ENCODE measurements around the gene PTPRT. TPM values are rescaled to one million over a fixed set of nuclear protein-coding genes. Genes with fewer than 3 reads are reported as not detected.

PTPRT gene
- total RNA-seq, 1 experiment from 2014 or later, result not detected

GRCh38 chr20:42392442-42392841 lies 797.3 kb downstream of the PTPRT start:
- intact Hi-C loops (cut with micrococcal nuclease; ENCODE audit: unreplicated experiment), result no loop called here
- no peaks in the 10 kb centered on the region for H3K27me3 ChIP-seq (replicated peaks; ENCODE audit: insufficient read depth, low read depth, low read length, poor library complexity)
- CTCF ChIA-PET, result no interaction called here

GRCh38 chr20:42391807-42392206 lies 797.9 kb downstream of the PTPRT start:
- POLR2A ChIA-PET (ENCODE audit: low non-redundant PET), result no interaction called here

More at GRCh38 chr20:42392442-42392841, 797.3 kb downstream of the PTPRT start:
- Histone ChIP-seq H3K9me3 (ENCODE audit: low read depth, low read length, poor library complexity, severe bottlenecking) (no peaks in the 10 kb centered on the region), H3K36me3 (ENCODE audit: insufficient read depth, low read length, poor library complexity, severe bottlenecking) (no peaks in the 10 kb centered on the region), H3K27ac (ENCODE audit: low read depth, low read length, poor library complexity, severe bottlenecking) (no peak overlapping the region), H3K4me3 (ENCODE audit: low read depth, low read length, poor library complexity, severe bottlenecking) (no peak overlapping the region), H3K4me1 (ENCODE audit: insufficient read depth, low read length, poor library complexity, severe bottlenecking) (no peaks in the 10 kb centered on the region)
- POLR2A ChIA-PET (ENCODE audit: low non-redundant PET), result no interaction called here
- no peak for DNase-seq (ENCODE audit: low spot score)
- no peak for TF ChIP-seq CTCF (conservative IDR thresholded peaks at IDR 0.05; ENCODE audit: low read depth, low read length)
- TF ChIP-seq EZH2 (IDR thresholded peaks at IDR 0.05; ENCODE audit: borderline replicate concordance, low read depth, low read length, poor library complexity, severe bottlenecking), result no peak
- no TSS peak for BruUV-seq (replicated peaks)

GRCh38 chr20:42380287-42380686 lies 809.4 kb downstream of the PTPRT start:
- BruUV-seq (replicated peaks), result no TSS peak
- ChIA-PET POLR2A (ENCODE audit: low non-redundant PET) (no interaction called here), CTCF (no interaction called here)
- no peak for DNase-seq (ENCODE audit: low spot score)
- H3K27me3 ChIP-seq (replicated peaks; ENCODE audit: insufficient read depth, low read depth, low read length, poor library complexity), result peaks cover 14% of the 10 kb centered on the region
- no peaks in the 10 kb centered on the region for H3K9me3 ChIP-seq (ENCODE audit: low read depth, low read length, poor library complexity, severe bottlenecking)
- no peak overlapping the region for H3K4me3 ChIP-seq (ENCODE audit: low read depth, low read length, poor library complexity, severe bottlenecking)
- H3K4me1 ChIP-seq (ENCODE audit: insufficient read depth, low read length, poor library complexity, severe bottlenecking), result no peaks in the 10 kb centered on the region
- TF ChIP-seq EZH2 (IDR thresholded peaks at IDR 0.05; ENCODE audit: borderline replicate concordance, low read depth, low read length, poor library complexity, severe bottlenecking), result no peak
- TF ChIP-seq CTCF (conservative IDR thresholded peaks at IDR 0.05; ENCODE audit: low read depth, low read length), result no peak
- intact Hi-C loops (cut with micrococcal nuclease; ENCODE audit: unreplicated experiment), result no loop called here
- no peak overlapping the region for H3K27ac ChIP-seq (ENCODE audit: low read depth, low read length, poor library complexity, severe bottlenecking)
- no peaks in the 10 kb centered on the region for H3K36me3 ChIP-seq (ENCODE audit: insufficient read depth, low read length, poor library complexity, severe bottlenecking)

More at GRCh38 chr20:42391807-42392206, 797.9 kb downstream of the PTPRT start:
- CTCF ChIA-PET, result no interaction called here
- DNase-seq (ENCODE audit: low spot score), result no peak
- intact Hi-C loops (cut with micrococcal nuclease; ENCODE audit: unreplicated experiment), result no loop called here
- Histone ChIP-seq H3K4me3 (ENCODE audit: low read depth, low read length, poor library complexity, severe bottlenecking) (no peak overlapping the region), H3K36me3 (ENCODE audit: insufficient read depth, low read length, poor library complexity, severe bottlenecking) (no peaks in the 10 kb centered on the region), H3K27ac (ENCODE audit: low read depth, low read length, poor library complexity, severe bottlenecking) (no peak overlapping the region), H3K27me3 (replicated peaks; ENCODE audit: insufficient read depth, low read depth, low read length, poor library complexity) (no peaks in the 10 kb centered on the region), H3K9me3 (ENCODE audit: low read depth, low read length, poor library complexity, severe bottlenecking) (no peaks in the 10 kb centered on the region), H3K4me1 (ENCODE audit: insufficient read depth, low read length, poor library complexity, severe bottlenecking) (no peaks in the 10 kb centered on the region)
- BruUV-seq (replicated peaks), result no TSS peak
- TF ChIP-seq CTCF (conservative IDR thresholded peaks at IDR 0.05; ENCODE audit: low read depth, low read length), result no peak
- no peak for TF ChIP-seq EZH2 (IDR thresholded peaks at IDR 0.05; ENCODE audit: borderline replicate concordance, low read depth, low read length, poor library complexity, severe bottlenecking)
